Lower lobe of right lung (tissue), 2 donors: Measurements from ENCODE around the gene LRP6. TPM values are rescaled to one million over a fixed set of nuclear protein-coding genes. Genes with fewer than 3 reads are reported as not detected.

ENCODE experiments used
- ATAC-seq, 2 donors: fragments of 200-7000 bp; cut with Tn5 transposase; one replicate each; pipeline ENCODE4 v1.9.1; 2020 to 2022; ENCODE audit warnings: mild to moderate bottlenecking in 2 of 2, moderate library complexity in 2 of 2
- DNase-seq: peaks from one replicate; pipeline ENCODE4 v3.0.0-alpha.2; 2020
- H3K27ac ChIP-seq: fragments of 200-600 bp; one replicate; pipeline ENCODE4 v1.8.0; 2022
- H3K27me3 ChIP-seq: fragments of 200-600 bp; one replicate; pipeline ENCODE4 v1.8.0; 2022; ENCODE audit warnings: low read depth
- H3K36me3 ChIP-seq: fragments of 200-600 bp; one replicate; pipeline ENCODE4 v1.8.0; 2022; ENCODE audit warnings: mild to moderate bottlenecking
- H3K4me1 ChIP-seq: fragments of 200-600 bp; one replicate; pipeline ENCODE4 v1.8.0; 2022
- H3K4me3 ChIP-seq: fragments of 200-600 bp; one replicate; pipeline ENCODE4 v1.8.0; 2022; ENCODE audit warnings: mild to moderate bottlenecking
- H3K9me3 ChIP-seq: fragments of 200-600 bp; one replicate; pipeline ENCODE4 v1.8.0; 2022
- CTCF ChIP-seq: fragments of 200-600 bp; IDR thresholded peaks from one replicate; pipeline ENCODE4 v1.8.0; 2022; ENCODE audit warnings: antibody characterized with exemption, mild to moderate bottlenecking
- intact Hi-C: fragments of 100-400 bp; cut with DNase I; formaldehyde crosslinking; loops from one replicate; pipeline ENCODE4 v1.11.0; 2022
- total RNA-seq: library from RNA; stranded (reverse); fragmentation: NEBNext Ultra II Directional; extraction: Animal tissue kit (Norgen Biotek cat#: 25700); gene quantifications from one replicate; pipeline ENCODE4 v1.2.1, GENCODE V29; 2021
- donor health status: DM: no; HTN: yes; CAD: no; lungs with severe emphysema.

Gene LRP6
- total RNA-seq, 1 donor from 2014 or later, result 47.4 TPM

GRCh38 chr12:12094481-12094880 is 172.4 kb downstream of the LRP6 start:
- Histone ChIP-seq H3K4me3 (no peak overlapping the region), H3K27me3 (no peaks in the 10 kb centered on the region), H3K36me3 (no peaks in the 10 kb centered on the region), H3K9me3 (no peaks in the 10 kb centered on the region), H3K27ac (no peak overlapping the region), H3K4me1 (peaks cover 37% of the 10 kb centered on the region)
- no peak for TF ChIP-seq CTCF
- ATAC-seq, result no peak
- DNase-seq, result no peak
- intact Hi-C loops, result no loop called here

- intact Hi-C loops, result no loop called here
- Histone ChIP-seq H3K27ac (no peak overlapping the region), H3K27me3 (no peaks in the 10 kb centered on the region), H3K4me3 (no peak overlapping the region), H3K4me1 (peaks cover 26% of the 10 kb centered on the region), H3K36me3 (no peaks in the 10 kb centered on the region), H3K9me3 (no peaks in the 10 kb centered on the region)
- no peak for TF ChIP-seq CTCF
- peak; percentile 46 to 50 for ATAC-seq
- no peak for DNase-seq
These were observed 174.7 kb downstream of the LRP6 start for GRCh38 chr12:12091977-12092663.

- peaks cover 26% of the 10 kb centered on the region for H3K4me1 ChIP-seq
- no peak overlapping the region for H3K4me3 ChIP-seq
- no peak for TF ChIP-seq CTCF
- H3K36me3 ChIP-seq, result no peaks in the 10 kb centered on the region
- intact Hi-C loops, result no loop called here
- DNase-seq (no peak), ATAC-seq (no peak)
- no peak overlapping the region for H3K27ac ChIP-seq
- H3K9me3 ChIP-seq, result no peaks in the 10 kb centered on the region
- no peaks in the 10 kb centered on the region for H3K27me3 ChIP-seq
These were observed 175.8 kb downstream of the LRP6 start for GRCh38 chr12:12091071-12091470.

- H3K36me3 ChIP-seq, result no peaks in the 10 kb centered on the region
- H3K27ac ChIP-seq, result no peak overlapping the region
- H3K27me3 ChIP-seq, result no peaks in the 10 kb centered on the region
- DNase-seq (no peak), ATAC-seq (no peak)
- H3K9me3 ChIP-seq, result no peaks in the 10 kb centered on the region
- TF ChIP-seq CTCF, result no peak
- intact Hi-C loops, result no loop called here
- no peak overlapping the region for H3K4me3 ChIP-seq
- peaks cover 19% of the 10 kb centered on the region for H3K4me1 ChIP-seq
These were observed 178.1 kb downstream of the LRP6 start for GRCh38 chr12:12088761-12089160.

GRCh38 chr12:12088147-12088546 is 178.7 kb downstream of the LRP6 start:
- no peaks in the 10 kb centered on the region for H3K9me3 ChIP-seq
- peaks cover 19% of the 10 kb centered on the region for H3K4me1 ChIP-seq
- no peak overlapping the region for H3K27ac ChIP-seq
- DNase-seq (no peak), ATAC-seq (no peak)
- no peak for TF ChIP-seq CTCF
- intact Hi-C loops, result no loop called here
- no peaks in the 10 kb centered on the region for H3K27me3 ChIP-seq
- H3K36me3 ChIP-seq, result no peaks in the 10 kb centered on the region
- no peak overlapping the region for H3K4me3 ChIP-seq
